ENCODE data around the gene PLCD4. TPM values are rescaled to one million over a fixed set of nuclear protein-coding genes. Genes with fewer than 3 reads are reported as not detected.

The PLCD4 gene
- total and polyA plus RNA-seq, 4 donors, result 7.0 to 12.8 (median 8.7) TPM

DNA sequence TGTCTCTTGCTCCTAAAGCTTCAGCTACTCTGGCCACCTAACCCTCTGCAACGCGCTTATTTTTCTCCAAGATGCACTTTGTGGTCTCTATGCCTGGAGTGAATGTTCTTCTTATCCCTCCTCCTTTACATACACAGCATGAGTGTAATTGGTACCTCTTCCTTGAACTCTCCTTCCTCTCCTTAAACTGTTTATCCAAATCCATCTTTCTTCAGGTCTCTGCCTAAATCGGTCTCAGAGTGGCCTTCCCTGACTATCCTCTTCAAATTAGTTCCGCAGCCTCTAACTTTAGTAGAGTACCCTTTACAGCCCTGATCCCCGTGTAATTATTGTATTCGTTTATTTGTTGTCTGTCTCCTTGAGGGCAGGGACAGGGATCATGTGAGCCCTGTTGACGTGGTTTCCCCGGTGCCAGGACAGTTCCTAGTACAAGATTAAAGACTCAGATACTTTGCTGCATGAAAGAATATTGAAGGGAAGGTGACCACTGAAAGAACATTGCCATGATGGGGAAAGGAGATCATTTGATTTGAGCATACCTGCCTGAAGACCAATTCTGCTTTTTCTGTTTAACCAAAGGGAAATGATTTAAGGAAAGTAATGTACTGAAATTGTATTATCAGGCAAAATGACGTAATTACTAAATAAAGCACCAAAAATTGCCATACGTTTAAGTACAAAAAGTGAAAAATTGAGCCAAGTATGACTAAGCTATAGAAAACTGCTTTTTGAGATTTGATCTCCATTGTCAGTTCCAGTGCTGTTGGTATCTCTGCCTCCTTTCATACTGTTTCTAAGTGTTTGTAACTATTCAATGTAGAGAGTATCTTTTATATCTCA, 37.8 kb upstream of the PLCD4 start:
- no peaks in the 10 kb centered on the region for H3K27me3 ChIP-seq (ENCODE audit: control insufficient read depth, insufficient read depth, low read length)
- WGBS (ENCODE audit: insufficient coverage), result 0% methylated on average over 6 of the region's 10 CpGs
- peak overlapping the region; percentile 89 for H3K4me3 ChIP-seq (ENCODE audit: low read depth, low read length)
- H3K36me3 ChIP-seq (ENCODE audit: control insufficient read depth, insufficient read depth, low read length), result peaks cover 8% of the 10 kb centered on the region
- H3K4me1 ChIP-seq (ENCODE audit: control insufficient read depth, insufficient read depth, low read length), result peaks cover 11% of the 10 kb centered on the region
- H3K27ac ChIP-seq (ENCODE audit: low read depth, low read length), result peak overlapping the region; percentile 97
- no peaks in the 10 kb centered on the region for H3K9me3 ChIP-seq (ENCODE audit: control insufficient read depth, insufficient read depth, low read length)
- DNase-seq (ENCODE audit: low read depth in 4 of 6, low spot score in 6 of 6), result peak in 2 of 6 donors; percentile 4 to 9

DNA sequence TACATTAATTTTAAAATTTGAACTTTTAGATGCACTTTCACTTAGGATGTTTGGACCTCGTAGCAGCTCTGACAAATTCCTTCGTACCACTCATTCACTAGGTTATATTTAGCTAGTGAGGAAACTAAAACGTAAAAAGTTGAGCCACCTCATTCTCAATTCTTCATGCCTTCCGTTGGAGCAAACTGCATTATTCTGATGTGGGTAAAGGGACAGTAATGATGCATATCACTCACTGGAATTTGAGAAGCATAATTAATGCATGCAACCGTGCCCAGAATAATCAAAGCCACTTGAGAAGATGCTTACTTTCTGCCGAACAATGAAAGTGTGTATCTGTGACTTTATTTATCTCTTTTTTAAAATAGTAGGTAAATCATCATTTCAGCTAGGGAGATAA, 36.8 kb upstream of the PLCD4 start:
- DNase-seq (ENCODE audit: low read depth in 4 of 6, low spot score in 6 of 6), result no peak
- no peaks in the 10 kb centered on the region for H3K27me3 ChIP-seq (ENCODE audit: control insufficient read depth, insufficient read depth, low read length)
- H3K36me3 ChIP-seq (ENCODE audit: control insufficient read depth, insufficient read depth, low read length), result peaks cover 9% of the 10 kb centered on the region
- H3K27ac ChIP-seq (ENCODE audit: low read depth, low read length), result no peak overlapping the region
- H3K4me1 ChIP-seq (ENCODE audit: control insufficient read depth, insufficient read depth, low read length), result peaks cover 11% of the 10 kb centered on the region
- H3K9me3 ChIP-seq (ENCODE audit: control insufficient read depth, insufficient read depth, low read length), result no peaks in the 10 kb centered on the region
- no peak overlapping the region for H3K4me3 ChIP-seq (ENCODE audit: low read depth, low read length)
- no CpG with 5 or more reads among the region's 6 CpGs for WGBS (ENCODE audit: insufficient coverage)

DNA sequence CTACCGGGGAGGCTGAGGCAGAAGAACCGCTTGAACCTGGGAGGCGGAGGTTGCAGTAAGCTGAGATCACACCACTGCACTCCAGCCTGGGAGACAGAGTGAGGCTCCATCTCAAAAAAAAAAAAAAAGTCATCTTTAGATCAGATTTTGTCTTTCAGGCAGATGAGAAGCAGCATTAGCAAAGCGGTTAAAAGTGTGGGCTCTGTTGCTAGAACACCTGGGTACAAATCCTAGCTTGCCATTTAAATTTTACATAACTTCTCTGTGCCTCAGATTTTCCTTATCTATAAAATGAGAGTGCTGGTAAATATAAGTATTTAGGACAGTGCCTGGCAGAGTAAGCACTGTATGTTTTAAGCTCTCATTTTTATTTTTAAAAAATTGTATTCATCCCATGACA, 30.8 kb upstream of the PLCD4 start:
- Histone ChIP-seq H3K27me3 (ENCODE audit: control insufficient read depth, insufficient read depth, low read length) (no peaks in the 10 kb centered on the region), H3K4me3 (ENCODE audit: low read depth, low read length) (no peak overlapping the region), H3K4me1 (ENCODE audit: control insufficient read depth, insufficient read depth, low read length) (no peaks in the 10 kb centered on the region), H3K9me3 (ENCODE audit: control insufficient read depth, insufficient read depth, low read length) (no peaks in the 10 kb centered on the region), H3K36me3 (ENCODE audit: control insufficient read depth, insufficient read depth, low read length) (peaks cover 16% of the 10 kb centered on the region), H3K27ac (ENCODE audit: low read depth, low read length) (no peak overlapping the region)
- DNase-seq (ENCODE audit: low read depth in 4 of 6, low spot score in 6 of 6), result no peak
- WGBS (ENCODE audit: insufficient coverage), result 100% methylated on average over 4 of the region's 4 CpGs

DNA sequence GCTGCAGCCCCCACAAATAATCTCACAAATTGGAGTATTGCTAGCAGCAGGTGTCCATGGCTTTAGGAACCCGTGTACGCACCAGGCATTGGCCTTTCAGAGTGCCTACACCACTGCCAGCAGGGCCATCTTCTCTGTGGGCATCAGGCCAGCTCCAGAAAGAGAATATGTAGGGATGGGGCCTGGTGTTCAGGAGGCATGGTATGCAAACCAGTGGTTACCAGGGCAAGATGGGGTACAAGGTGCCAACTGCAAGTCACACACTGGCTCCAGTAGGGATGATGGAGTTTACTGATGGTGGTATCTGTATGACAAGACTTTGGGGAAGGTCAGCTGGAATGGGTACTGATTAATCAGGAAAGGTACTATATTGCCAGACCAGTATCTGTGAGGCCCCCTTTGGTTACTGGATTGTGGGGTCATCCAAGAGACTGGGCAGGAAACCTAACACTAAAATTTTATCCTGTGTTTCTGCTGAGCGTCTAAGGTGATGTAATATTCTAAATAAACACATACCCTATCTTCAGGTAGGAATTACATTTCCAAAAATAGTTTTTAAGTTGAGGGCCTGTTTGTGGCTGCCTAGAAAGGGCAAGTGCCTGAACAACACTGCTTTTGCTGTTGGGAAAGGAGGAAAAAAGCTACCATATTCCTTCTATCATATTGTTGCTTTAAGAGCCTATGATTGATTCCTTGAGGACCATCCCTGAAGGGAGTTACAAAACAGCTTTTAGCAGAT, 30.0 kb upstream of the PLCD4 start:
- Histone ChIP-seq H3K4me3 (ENCODE audit: low read depth, low read length) (no peak overlapping the region), H3K4me1 (ENCODE audit: control insufficient read depth, insufficient read depth, low read length) (no peaks in the 10 kb centered on the region), H3K27me3 (ENCODE audit: control insufficient read depth, insufficient read depth, low read length) (no peaks in the 10 kb centered on the region), H3K9me3 (ENCODE audit: control insufficient read depth, insufficient read depth, low read length) (no peaks in the 10 kb centered on the region), H3K27ac (ENCODE audit: low read depth, low read length) (no peak overlapping the region), H3K36me3 (ENCODE audit: control insufficient read depth, insufficient read depth, low read length) (peaks cover 15% of the 10 kb centered on the region)
- no peak for DNase-seq (ENCODE audit: low read depth in 4 of 6, low spot score in 6 of 6)
- WGBS (ENCODE audit: insufficient coverage), result 90% methylated on average over 2 of the region's 3 CpGs

DNA sequence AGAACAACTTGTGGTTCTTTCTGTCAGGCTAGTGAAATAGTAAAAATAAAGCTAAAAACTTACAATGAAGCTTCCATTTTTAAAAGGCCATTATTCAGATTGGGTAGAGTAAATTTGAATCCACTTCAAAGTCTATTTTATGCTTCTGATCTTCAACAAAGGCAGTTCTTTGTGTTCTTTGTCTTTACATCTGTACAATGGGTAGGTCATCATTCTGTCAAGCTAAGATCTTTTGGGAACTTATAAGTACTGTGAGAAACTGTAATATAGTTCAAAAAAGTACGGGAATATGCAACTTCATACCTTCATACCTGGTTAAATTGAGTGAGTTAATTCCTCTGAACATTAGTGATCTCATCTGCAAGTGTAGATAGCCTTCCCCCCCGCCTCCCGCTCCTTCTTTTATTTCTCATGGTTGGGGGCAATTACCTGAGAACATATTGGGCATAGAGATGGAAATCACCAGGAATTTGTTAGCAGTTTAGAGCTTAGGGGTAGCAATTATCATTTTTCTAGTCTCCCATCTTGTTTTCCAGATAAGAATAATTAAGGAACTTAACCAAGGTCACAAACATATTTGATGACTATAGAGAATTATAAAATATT, 29.3 kb upstream of the PLCD4 start:
- no peaks in the 10 kb centered on the region for H3K27me3 ChIP-seq (ENCODE audit: control insufficient read depth, insufficient read depth, low read length)
- no peak overlapping the region for H3K4me3 ChIP-seq (ENCODE audit: low read depth, low read length)
- H3K9me3 ChIP-seq (ENCODE audit: control insufficient read depth, insufficient read depth, low read length), result no peaks in the 10 kb centered on the region
- H3K4me1 ChIP-seq (ENCODE audit: control insufficient read depth, insufficient read depth, low read length), result no peaks in the 10 kb centered on the region
- no CpG with 5 or more reads among the region's 3 CpGs for WGBS (ENCODE audit: insufficient coverage)
- no peak overlapping the region for H3K27ac ChIP-seq (ENCODE audit: low read depth, low read length)
- H3K36me3 ChIP-seq (ENCODE audit: control insufficient read depth, insufficient read depth, low read length), result peaks cover 21% of the 10 kb centered on the region
- DNase-seq (ENCODE audit: low read depth in 4 of 6, low spot score in 6 of 6), result peak in 1 of 6 donors; percentile 59

DNA sequence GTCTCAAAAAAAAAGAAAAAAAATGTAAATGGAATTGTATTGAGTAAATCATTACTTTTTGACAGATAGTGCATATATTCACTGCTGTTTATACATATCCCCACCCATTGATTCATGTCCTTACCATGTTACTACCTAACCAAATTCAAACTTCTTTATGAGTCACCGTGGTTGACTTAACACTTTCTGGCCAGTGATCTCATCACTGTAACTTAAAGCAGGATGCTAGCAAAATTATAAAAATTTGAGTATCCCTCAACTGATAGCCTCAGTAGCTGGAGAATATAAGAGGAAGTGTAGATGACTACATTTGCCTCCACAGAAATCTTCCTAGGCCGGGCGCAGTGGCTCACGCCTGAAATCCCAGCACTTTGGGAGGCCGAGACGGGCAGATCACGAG, 25.6 kb upstream of the PLCD4 start:
- Histone ChIP-seq H3K9me3 (ENCODE audit: control insufficient read depth, insufficient read depth, low read length) (no peaks in the 10 kb centered on the region), H3K4me3 (ENCODE audit: low read depth, low read length) (no peak overlapping the region), H3K36me3 (ENCODE audit: control insufficient read depth, insufficient read depth, low read length) (peaks cover 29% of the 10 kb centered on the region), H3K4me1 (ENCODE audit: control insufficient read depth, insufficient read depth, low read length) (no peaks in the 10 kb centered on the region), H3K27me3 (ENCODE audit: control insufficient read depth, insufficient read depth, low read length) (no peaks in the 10 kb centered on the region), H3K27ac (ENCODE audit: low read depth, low read length) (no peak overlapping the region)
- no peak for DNase-seq (ENCODE audit: low read depth in 4 of 6, low spot score in 6 of 6)
- WGBS (ENCODE audit: insufficient coverage), result no CpG with 5 or more reads among the region's 7 CpGs

DNA sequence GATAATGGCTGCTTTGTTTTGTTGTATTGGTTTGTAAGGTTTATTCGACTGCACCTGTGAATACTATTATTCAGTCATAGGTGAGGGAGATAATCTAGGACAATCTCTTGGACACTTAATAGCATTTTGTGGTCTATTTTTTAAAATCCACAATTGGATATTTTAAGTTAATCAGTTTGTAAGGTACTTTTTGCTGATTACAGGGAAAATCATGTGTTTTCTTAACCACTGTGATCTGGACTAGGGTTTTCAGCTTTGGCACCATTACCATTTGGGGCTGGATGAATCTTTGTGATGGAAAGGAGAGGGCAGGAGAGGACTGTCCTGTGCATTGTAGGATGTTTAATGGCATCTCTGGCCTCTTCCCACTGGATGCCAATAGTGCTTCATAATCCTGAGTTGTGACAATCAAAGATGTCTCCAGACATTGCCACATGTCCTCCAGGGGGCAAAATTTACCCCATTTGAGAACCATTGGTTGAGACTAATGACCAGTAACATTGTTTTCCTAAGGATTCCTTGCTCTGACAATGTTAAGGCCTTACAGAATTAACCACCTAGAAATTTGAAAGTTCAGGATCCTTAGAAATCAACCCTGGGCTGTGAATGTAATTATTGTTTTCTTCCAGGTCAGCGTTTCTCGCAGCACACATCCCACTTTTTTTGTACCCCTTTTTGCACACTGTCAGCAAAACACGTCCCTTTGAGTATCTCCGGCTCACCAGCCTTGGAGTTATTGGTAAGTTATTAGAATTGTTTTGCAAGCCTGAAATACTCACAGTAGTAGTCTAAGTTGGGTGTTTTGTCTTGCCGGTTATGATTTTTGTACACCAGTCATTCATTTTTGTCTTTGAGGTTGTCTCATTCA, 23.5 kb upstream of the PLCD4 start:
- WGBS (ENCODE audit: insufficient coverage), result no CpG with 5 or more reads among the region's 6 CpGs
- no peaks in the 10 kb centered on the region for H3K4me1 ChIP-seq (ENCODE audit: control insufficient read depth, insufficient read depth, low read length)
- H3K4me3 ChIP-seq (ENCODE audit: low read depth, low read length), result no peak overlapping the region
- H3K27me3 ChIP-seq (ENCODE audit: control insufficient read depth, insufficient read depth, low read length), result no peaks in the 10 kb centered on the region
- DNase-seq (ENCODE audit: low read depth in 4 of 6, low spot score in 6 of 6), result no peak
- H3K36me3 ChIP-seq (ENCODE audit: control insufficient read depth, insufficient read depth, low read length), result peaks cover 37% of the 10 kb centered on the region
- no peak overlapping the region for H3K27ac ChIP-seq (ENCODE audit: low read depth, low read length)
- H3K9me3 ChIP-seq (ENCODE audit: control insufficient read depth, insufficient read depth, low read length), result no peaks in the 10 kb centered on the region

DNA sequence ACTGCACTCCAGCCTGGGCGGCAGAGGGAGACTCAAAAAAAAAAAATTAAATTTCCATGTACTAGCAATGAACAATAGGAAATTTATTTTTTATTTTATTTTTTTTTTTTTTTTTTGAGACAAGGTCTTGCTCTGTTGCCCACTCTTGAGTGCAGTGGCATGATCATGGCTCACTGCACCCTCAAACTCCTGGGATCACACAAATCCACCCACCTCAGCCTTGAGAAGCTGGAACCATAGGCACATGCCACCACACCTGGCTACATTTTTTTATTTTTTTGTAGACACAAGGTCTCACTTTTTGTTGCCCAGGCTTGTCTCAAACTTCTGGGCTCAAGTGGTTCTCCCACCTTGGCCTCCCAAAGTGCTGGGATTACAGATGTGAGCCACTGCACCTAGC, 22.2 kb upstream of the PLCD4 start:
- no peak overlapping the region for H3K27ac ChIP-seq (ENCODE audit: low read depth, low read length)

DNA sequence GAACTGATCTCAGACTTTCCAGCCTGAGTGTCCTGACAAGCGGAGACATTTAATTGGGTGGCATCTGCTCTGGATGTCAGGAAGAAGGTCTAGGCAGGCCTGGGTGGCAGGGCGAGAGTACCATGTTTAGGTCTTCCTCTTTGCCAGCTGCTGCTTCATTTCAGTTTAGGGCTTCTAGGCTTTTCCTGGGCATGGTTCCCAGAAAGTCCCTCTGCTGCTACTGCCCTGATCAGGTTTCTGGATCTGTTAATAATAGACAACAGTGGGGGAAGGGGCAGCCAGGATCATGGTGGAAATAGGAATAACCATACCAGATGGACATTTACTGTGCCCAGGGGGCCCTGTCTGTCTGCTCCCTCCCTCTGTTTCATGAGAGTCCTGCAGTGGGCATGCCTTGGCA, 2.3 kb upstream of the PLCD4 start:
- Histone ChIP-seq H3K36me3 (ENCODE audit: control insufficient read depth, insufficient read depth, low read length) (no peaks in the 10 kb centered on the region), H3K4me1 (ENCODE audit: control insufficient read depth, insufficient read depth, low read length) (peaks cover 11% of the 10 kb centered on the region), H3K27me3 (ENCODE audit: control insufficient read depth, insufficient read depth, low read length) (no peaks in the 10 kb centered on the region), H3K4me3 (ENCODE audit: low read depth, low read length) (no peak overlapping the region), H3K9me3 (ENCODE audit: control insufficient read depth, insufficient read depth, low read length) (no peaks in the 10 kb centered on the region), H3K27ac (ENCODE audit: low read depth, low read length) (no peak overlapping the region)
- peak in 2 of 6 donors; percentile 44 to 74 for DNase-seq (ENCODE audit: low read depth in 4 of 6, low spot score in 6 of 6)
- 73% methylated on average over 2 of the region's 2 CpGs for WGBS (ENCODE audit: insufficient coverage)

More for the DNA sequence above, 22.2 kb upstream of the PLCD4 start:
- WGBS (ENCODE audit: insufficient coverage), result no CpG with 5 or more reads among the region's 1 CpG
- Histone ChIP-seq H3K27me3 (ENCODE audit: control insufficient read depth, insufficient read depth, low read length) (no peaks in the 10 kb centered on the region), H3K4me3 (ENCODE audit: low read depth, low read length) (no peak overlapping the region), H3K4me1 (ENCODE audit: control insufficient read depth, insufficient read depth, low read length) (no peaks in the 10 kb centered on the region), H3K36me3 (ENCODE audit: control insufficient read depth, insufficient read depth, low read length) (peaks cover 45% of the 10 kb centered on the region), H3K9me3 (ENCODE audit: control insufficient read depth, insufficient read depth, low read length) (no peaks in the 10 kb centered on the region)
- no peak for DNase-seq (ENCODE audit: low read depth in 4 of 6, low spot score in 6 of 6)

All from spinal cord (tissue), 10 donors.